Panc1 (cell line): Measurements from ENCODE around the gene SART1. TPM values are rescaled to one million over a fixed set of nuclear protein-coding genes. Genes with fewer than 3 reads are reported as not detected.

Experiments
- ATAC-seq: fragments of 200-7000 bp; cut with Tn5 transposase; 2 replicates; pipeline ENCODE4 v1.9.1; 2020; ENCODE audit warnings: mild to moderate bottlenecking, moderate library complexity
- BruUV-seq: library from RNA; stranded (reverse); fragments of 400-500 nt; replicated peaks from 2 replicates; lab custom pipeline; 2021; lab: Mats Ljungman, UMichigan
- CTCF ChIA-PET: fragments of 300-600 bp; sonication (Branson Sonifier 250); formaldehyde crosslinking; loops from one replicate; lab custom pipeline; 2022; ENCODE audit warnings: antibody characterized with exemption; lab: Charles Lee
- POLR2A ChIA-PET: fragments of 300-600 bp; sonication (Branson Sonifier 250); formaldehyde crosslinking; loops from one replicate; lab custom pipeline; 2022; ENCODE audit warnings: antibody characterized with exemption; lab: Charles Lee
- DNase-seq: peaks from one replicate; pipeline ENCODE4 v3.0.0-alpha.2; 2010; ENCODE audit warnings: low read depth, low spot score
- H3K27ac ChIP-seq: 2 replicates; pipeline ENCODE4 v1.5.1; 2011; ENCODE audit warnings: mild to moderate bottlenecking, low read length, inconsistent platforms
- H3K27me3 ChIP-seq: fragments of 200-500 bp; sonication (Bioruptor generic); 2 replicates; pipeline ENCODE4 v1.6.0; 2014; ENCODE audit warnings: low read length, inconsistent platforms; ENCODE audit not compliant: control insufficient read depth, insufficient read depth
- H3K36me3 ChIP-seq: fragments of 200-500 bp; sonication (Bioruptor generic); 2 replicates; pipeline ENCODE4 v1.5.1; 2014; ENCODE audit warnings: inconsistent platforms, mild to moderate bottlenecking, low read length, moderate library complexity; ENCODE audit not compliant: control insufficient read depth, insufficient read depth
- H3K4me1 ChIP-seq: 2 replicates; pipeline ENCODE4 v1.5.1; 2011; ENCODE audit warnings: inconsistent platforms, mild to moderate bottlenecking, low read length, moderate library complexity; ENCODE audit not compliant: control insufficient read depth, insufficient read depth
- H3K4me3 ChIP-seq, 2 experiments: 2 replicates each; pipeline ENCODE4 v1.5.1; 2011 to 2012; ENCODE audit warnings: low read depth in 2 of 2, low read length in 2 of 2, mild to moderate bottlenecking in 2 of 2, inconsistent platforms in 1 of 2, moderate library complexity in 1 of 2
- H3K9me3 ChIP-seq: fragments of 200-500 bp; sonication (Bioruptor generic); 2 replicates; pipeline ENCODE4 v1.5.1; 2014; ENCODE audit warnings: low read depth, mild to moderate bottlenecking, inconsistent platforms, low read length, moderate library complexity; ENCODE audit not compliant: control insufficient read depth, insufficient read depth
- CTCF ChIP-seq: fragments of 450-650 bp; IDR thresholded peaks from 2 replicates; pipeline ENCODE4 v1.5.1; 2017; ENCODE audit warnings: mild to moderate bottlenecking
- POLR2AphosphoS5 ChIP-seq: IDR thresholded peaks from 2 replicates; pipeline ENCODE4 v1.6.1; 2012; ENCODE audit warnings: mild to moderate bottlenecking, low read depth, low read length, moderate library complexity
- REST ChIP-seq, 2 experiments: IDR thresholded peaks; 2 replicates each; pipeline ENCODE4 v1.6.1; 2011 to 2012; ENCODE audit warnings: low read depth in 2 of 2, control low read depth in 1 of 2, low read length in 1 of 2, mild to moderate bottlenecking in 1 of 2, moderate library complexity in 1 of 2; ENCODE audit not compliant: insufficient read depth in 1 of 2
- SIN3A ChIP-seq: IDR thresholded peaks from 2 replicates; pipeline ENCODE4 v1.6.1; 2012; ENCODE audit warnings: low read depth, mild to moderate bottlenecking, low read length, moderate library complexity, borderline replicate concordance; ENCODE audit not compliant: insufficient read depth
- TCF7L2 ChIP-seq: IDR thresholded peaks from 2 replicates; pipeline ENCODE4 v1.6.1; 2011; ENCODE audit warnings: mild to moderate bottlenecking, low read depth, low read length, inconsistent platforms
- in situ Hi-C: cut with HindIII; loops from 2 replicates; pipeline ENCODE4 v1.10.0; 2016; ENCODE audit warnings: low sequenced_read_pairs, low pct_unique_long_range_greater_than_20kb
- intact Hi-C: fragments of 100-400 bp; cut with micrococcal nuclease; formaldehyde crosslinking; loops from one replicate; pipeline ENCODE4 v1.10.0; 2022; ENCODE audit not compliant: unreplicated experiment
- total RNA-seq: library from RNA; stranded (reverse); gene quantifications from one replicate; pipeline ENCODE4 v1.2.1, GENCODE V29; 2021; ENCODE audit not compliant: unreplicated experiment

The SART1 gene
- total RNA-seq, 1 experiment from 2014 or later, result 76.4 TPM

GRCh38 chr11:65958291-65958690 is 3.2 kb upstream of the SART1 start:
- in situ Hi-C loops, result no loop called here
- Histone ChIP-seq H3K27ac (no peak overlapping the region), H3K4me3 (no peak overlapping the region), H3K36me3 (no peaks in the 10 kb centered on the region), H3K27me3 (no peaks in the 10 kb centered on the region), H3K4me1 (peaks cover 11% of the 10 kb centered on the region), H3K9me3 (no peaks in the 10 kb centered on the region)
- DNase-seq (no peak), ATAC-seq (no peak)
- CTCF ChIA-PET, result no interaction called here
- intact Hi-C loops, result no loop called here
- POLR2A ChIA-PET, result interaction anchor here (0.7 kb wide), 1 partner anchor 36 kb away, joined by 3 read pairs; no protein-coding TSS in a partner anchor
- TF ChIP-seq REST (IDR thresholded peaks at IDR 0.05; ENCODE audit: insufficient read depth in 1 of 2, low read depth in 2 of 2, low read length in 1 of 2), result no peak
- BruUV-seq, result no TSS peak

- intact Hi-C loops (no loop called here), in situ Hi-C loops (no loop called here)
- ATAC-seq, result no peak
- Histone ChIP-seq H3K4me1 (peaks cover 11% of the 10 kb centered on the region), H3K27ac (no peak overlapping the region), H3K27me3 (no peaks in the 10 kb centered on the region), H3K36me3 (no peaks in the 10 kb centered on the region), H3K4me3 (no peak overlapping the region), H3K9me3 (no peaks in the 10 kb centered on the region)
- no peak for TF ChIP-seq REST (IDR thresholded peaks at IDR 0.05; ENCODE audit: insufficient read depth in 1 of 2, low read depth in 2 of 2, low read length in 1 of 2)
- no peak for TF ChIP-seq POLR2AphosphoS5
- no peak for TF ChIP-seq CTCF
- no peak for TF ChIP-seq SIN3A
- TF ChIP-seq TCF7L2, result no peak
- ChIA-PET POLR2A (interaction anchor here (0.5 to 0.7 kb wide), 2 partner anchors 36 to 64 kb away, joined by 3 to 4 read pairs; no protein-coding TSS in a partner anchor), CTCF (no interaction called here)
- DNase-seq, result no peak
- BruUV-seq, result no TSS peak
Observed at GRCh38 chr11:65958774-65959420, 2.6 kb upstream of the SART1 start.
